HFF-Myc (cell line): Measurements from ENCODE around the gene CCNB1IP1.

Source experiments
- DNase-seq: peaks from one replicate; pipeline ENCODE4 v3.0.0-alpha.2; 2011; ENCODE audit warnings: low read depth; ENCODE audit errors: extremely low read depth
- H3K4me3 ChIP-seq: replicated peaks from 2 replicates; pipeline ENCODE4 v1.5.1; 2011; ENCODE audit warnings: low read depth, mild to moderate bottlenecking, control low read depth, low read length
- CTCF ChIP-seq: IDR thresholded peaks from 2 replicates; pipeline ENCODE4 v1.5.1; 2012; ENCODE audit warnings: mild to moderate bottlenecking, low read depth, low read length, control low read depth; ENCODE audit errors: missing control alignments

Gene CCNB1IP1

GRCh38 chr14:20262642-20263128 is 70.4 kb downstream of the CCNB1IP1 start:
- H3K4me3 ChIP-seq: no peak overlapping the region
- DNase-seq: peak; percentile 31
- TF ChIP-seq CTCF: no peak
